Lower lobe of right lung (tissue), 2 donors: Measurements from ENCODE around the gene AKT3. TPM values are rescaled to one million over a fixed set of nuclear protein-coding genes. Genes with fewer than 3 reads are reported as not detected.

Experiments used
- ATAC-seq, 2 donors: fragments of 200-7000 bp; cut with Tn5 transposase; one replicate each; pipeline ENCODE4 v1.9.1; 2020 to 2022; ENCODE audit warnings: mild to moderate bottlenecking in 2 of 2, moderate library complexity in 2 of 2
- DNase-seq: peaks from one replicate; pipeline ENCODE4 v3.0.0-alpha.2; 2020
- H3K27ac ChIP-seq: fragments of 200-600 bp; one replicate; pipeline ENCODE4 v1.8.0; 2022
- H3K27me3 ChIP-seq: fragments of 200-600 bp; one replicate; pipeline ENCODE4 v1.8.0; 2022; ENCODE audit warnings: low read depth
- H3K36me3 ChIP-seq: fragments of 200-600 bp; one replicate; pipeline ENCODE4 v1.8.0; 2022; ENCODE audit warnings: mild to moderate bottlenecking
- H3K4me1 ChIP-seq: fragments of 200-600 bp; one replicate; pipeline ENCODE4 v1.8.0; 2022
- H3K4me3 ChIP-seq: fragments of 200-600 bp; one replicate; pipeline ENCODE4 v1.8.0; 2022; ENCODE audit warnings: mild to moderate bottlenecking
- H3K9me3 ChIP-seq: fragments of 200-600 bp; one replicate; pipeline ENCODE4 v1.8.0; 2022
- intact Hi-C: fragments of 100-400 bp; cut with DNase I; formaldehyde crosslinking; loops from one replicate; pipeline ENCODE4 v1.11.0; 2022
- total RNA-seq: library from RNA; stranded (reverse); fragmentation: NEBNext Ultra II Directional; extraction: Animal tissue kit (Norgen Biotek cat#: 25700); gene quantifications from one replicate; pipeline ENCODE4 v1.2.1, GENCODE V29; 2021
- TF ChIP-seq, protein P1 (sequence below): fragments of 200-600 bp; IDR thresholded peaks from one replicate; pipeline ENCODE4 v1.8.0; 2022; ENCODE audit warnings: antibody characterized with exemption, mild to moderate bottlenecking
- donor health status: DM: no; HTN: yes; CAD: no; lungs with severe emphysema.

Gene AKT3
- total RNA-seq, 1 donor from 2014 or later: 52.5 TPM

DNA sequence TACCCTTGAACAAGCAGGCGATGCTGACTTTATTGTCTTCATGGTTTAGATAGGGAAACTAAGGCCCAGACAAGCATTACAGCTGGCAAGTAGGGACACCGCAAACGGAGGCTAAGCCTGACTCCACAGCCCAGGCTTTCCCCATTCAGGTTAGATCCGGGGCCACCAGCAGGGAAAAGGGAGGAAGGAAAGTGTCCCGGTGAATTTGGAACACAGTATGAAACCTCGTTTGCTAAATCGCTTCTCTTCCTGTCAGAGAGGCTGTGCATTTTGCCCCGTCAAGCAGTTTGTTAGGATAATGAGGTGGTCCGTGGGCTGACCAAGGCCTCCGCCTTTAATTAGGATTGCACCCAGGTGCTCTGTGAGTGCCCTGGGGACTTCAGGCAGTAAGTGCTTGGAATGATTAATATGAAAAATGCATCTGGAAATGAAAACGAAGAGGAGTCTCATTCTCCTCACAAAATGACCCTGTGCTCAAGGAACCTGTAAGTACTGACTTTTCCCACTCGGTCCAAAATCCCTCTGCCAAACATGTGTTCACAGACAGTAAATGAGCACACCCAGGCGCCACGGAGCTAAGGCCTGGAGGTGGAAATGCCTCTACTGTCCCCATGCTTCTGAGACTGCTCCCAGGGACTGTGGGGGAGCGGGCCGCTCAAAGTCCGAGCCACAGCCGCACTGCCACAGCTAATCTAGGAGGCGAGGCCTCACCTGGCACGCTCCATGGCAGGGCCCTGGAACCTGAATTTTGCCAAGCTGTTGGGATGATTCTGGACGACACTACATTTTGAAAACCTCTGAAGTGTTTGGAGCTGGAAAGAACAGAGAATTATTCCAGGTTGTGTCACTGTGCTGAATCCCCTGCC, 360.1 kb downstream of the AKT3 start:
- Histone ChIP-seq H3K4me3 (no peak overlapping the region), H3K27me3 (no peaks in the 10 kb centered on the region), H3K36me3 (peaks cover 23% of the 10 kb centered on the region), H3K4me1 (peaks cover 14% of the 10 kb centered on the region), H3K27ac (peak overlapping the region; percentile 13), H3K9me3 (no peaks in the 10 kb centered on the region)
- intact Hi-C loops: no loop called here
- TF ChIP-seq, protein P1, sequence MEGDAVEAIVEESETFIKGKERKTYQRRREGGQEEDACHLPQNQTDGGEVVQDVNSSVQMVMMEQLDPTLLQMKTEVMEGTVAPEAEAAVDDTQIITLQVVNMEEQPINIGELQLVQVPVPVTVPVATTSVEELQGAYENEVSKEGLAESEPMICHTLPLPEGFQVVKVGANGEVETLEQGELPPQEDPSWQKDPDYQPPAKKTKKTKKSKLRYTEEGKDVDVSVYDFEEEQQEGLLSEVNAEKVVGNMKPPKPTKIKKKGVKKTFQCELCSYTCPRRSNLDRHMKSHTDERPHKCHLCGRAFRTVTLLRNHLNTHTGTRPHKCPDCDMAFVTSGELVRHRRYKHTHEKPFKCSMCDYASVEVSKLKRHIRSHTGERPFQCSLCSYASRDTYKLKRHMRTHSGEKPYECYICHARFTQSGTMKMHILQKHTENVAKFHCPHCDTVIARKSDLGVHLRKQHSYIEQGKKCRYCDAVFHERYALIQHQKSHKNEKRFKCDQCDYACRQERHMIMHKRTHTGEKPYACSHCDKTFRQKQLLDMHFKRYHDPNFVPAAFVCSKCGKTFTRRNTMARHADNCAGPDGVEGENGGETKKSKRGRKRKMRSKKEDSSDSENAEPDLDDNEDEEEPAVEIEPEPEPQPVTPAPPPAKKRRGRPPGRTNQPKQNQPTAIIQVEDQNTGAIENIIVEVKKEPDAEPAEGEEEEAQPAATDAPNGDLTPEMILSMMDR: no peak
- no peak for DNase-seq
- no peak for ATAC-seq

DNA sequence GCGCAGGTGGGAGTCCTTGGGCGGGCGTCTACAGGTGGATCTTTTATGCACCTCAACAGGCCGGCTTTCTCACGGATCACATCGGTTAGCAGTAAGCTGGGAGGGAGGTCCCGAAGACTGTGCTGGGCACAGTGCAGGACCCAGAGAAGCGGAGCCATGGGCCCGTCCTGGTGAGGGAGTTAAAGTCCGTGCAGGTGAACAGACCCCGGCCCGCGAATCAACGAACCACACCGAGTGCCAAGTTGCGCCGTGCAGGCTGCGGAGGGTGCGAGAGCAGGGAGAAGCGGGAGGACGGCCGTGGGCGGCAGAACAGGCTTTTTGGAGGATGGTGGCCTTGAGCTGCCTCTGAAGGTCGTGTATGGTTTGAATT, 360.9 kb downstream of the AKT3 start:
- H3K4me3 ChIP-seq: no peak overlapping the region
- DNase-seq: no peak
- peaks cover 14% of the 10 kb centered on the region for H3K4me1 ChIP-seq
- H3K27me3 ChIP-seq: no peaks in the 10 kb centered on the region
- intact Hi-C loops: no loop called here
- no peak for ATAC-seq
- peaks cover 23% of the 10 kb centered on the region for H3K36me3 ChIP-seq
- no peak overlapping the region for H3K27ac ChIP-seq
- TF ChIP-seq, protein P1: no peak
- H3K9me3 ChIP-seq: no peaks in the 10 kb centered on the region

DNA sequence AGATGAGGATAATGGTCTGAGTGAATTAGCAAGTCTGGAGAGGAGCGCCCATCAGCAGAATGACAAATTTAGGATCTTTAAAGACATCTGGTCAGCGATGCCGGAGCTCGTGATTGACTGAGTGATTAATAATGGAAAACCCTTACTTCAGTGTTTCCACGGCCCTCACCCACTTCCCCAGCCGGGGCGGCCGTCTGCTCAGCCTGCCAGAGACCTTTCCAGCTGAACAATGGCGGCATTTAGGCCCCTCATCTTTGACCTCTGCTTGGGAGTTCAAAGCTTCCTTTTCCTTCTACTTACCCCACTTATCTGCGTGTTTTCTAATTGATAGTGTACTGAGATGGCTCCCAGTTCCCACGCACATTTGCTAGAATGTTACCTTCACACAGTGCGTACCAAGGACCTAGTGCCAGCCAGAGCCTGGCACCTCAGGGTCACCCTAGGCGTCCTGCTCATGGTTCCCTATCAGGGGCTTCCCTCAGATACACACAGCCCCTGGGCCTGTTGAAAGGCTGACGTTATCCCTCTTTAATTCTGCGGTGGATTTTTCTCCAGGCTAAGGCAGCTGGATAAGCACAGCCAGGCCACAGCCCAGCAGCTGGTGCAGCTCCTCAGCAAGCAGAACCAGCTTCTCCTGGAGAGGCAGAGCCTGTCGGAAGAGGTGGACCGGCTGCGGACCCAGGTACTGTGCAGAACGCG, 361.4 kb downstream of the AKT3 start:
- H3K4me3 ChIP-seq: no peak overlapping the region
- intact Hi-C loops: no loop called here
- ATAC-seq (no peak), DNase-seq (no peak)
- no peaks in the 10 kb centered on the region for H3K27me3 ChIP-seq
- TF ChIP-seq, protein P1: no peak
- H3K9me3 ChIP-seq: no peaks in the 10 kb centered on the region
- peaks cover 23% of the 10 kb centered on the region for H3K36me3 ChIP-seq
- no peak overlapping the region for H3K27ac ChIP-seq
- peaks cover 11% of the 10 kb centered on the region for H3K4me1 ChIP-seq

DNA sequence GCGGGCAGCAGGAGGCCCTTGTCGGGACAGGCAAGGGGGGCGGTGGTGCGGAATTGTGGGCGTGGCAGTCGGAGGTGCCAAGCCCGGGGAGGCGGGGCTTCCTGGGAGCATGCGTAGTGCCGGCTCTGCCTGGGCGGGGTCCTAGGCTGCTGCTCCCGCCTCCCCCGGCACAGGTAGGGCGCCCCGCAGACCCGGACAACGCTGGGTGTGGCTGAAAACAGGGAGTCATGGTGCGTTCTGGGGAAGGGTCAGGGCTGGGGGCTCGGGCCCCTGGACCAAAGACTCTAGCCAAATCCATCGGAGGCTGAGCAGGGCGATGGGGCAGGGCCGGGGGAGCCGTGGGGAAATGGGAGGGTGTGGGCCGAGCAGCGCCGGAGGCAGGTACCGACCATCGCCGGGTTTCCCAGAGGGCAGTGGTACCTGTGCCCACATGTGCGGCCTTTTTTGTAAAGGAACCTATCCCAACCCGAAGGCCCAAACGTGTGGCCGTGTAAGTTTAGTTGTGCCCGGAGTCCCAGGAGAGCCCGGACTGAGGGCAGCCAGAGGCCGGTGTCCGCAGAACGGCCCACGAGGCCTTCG, 362.3 kb downstream of the AKT3 start:
- H3K4me1 ChIP-seq: peaks cover 12% of the 10 kb centered on the region
- TF ChIP-seq, protein P1: no peak
- no peak overlapping the region for H3K4me3 ChIP-seq
- H3K36me3 ChIP-seq: peaks cover 23% of the 10 kb centered on the region
- H3K27me3 ChIP-seq: no peaks in the 10 kb centered on the region
- ATAC-seq: peak; percentile 28 to 54
- no peaks in the 10 kb centered on the region for H3K9me3 ChIP-seq
- DNase-seq: no peak
- intact Hi-C loops: no loop called here
- H3K27ac ChIP-seq: no peak overlapping the region

DNA sequence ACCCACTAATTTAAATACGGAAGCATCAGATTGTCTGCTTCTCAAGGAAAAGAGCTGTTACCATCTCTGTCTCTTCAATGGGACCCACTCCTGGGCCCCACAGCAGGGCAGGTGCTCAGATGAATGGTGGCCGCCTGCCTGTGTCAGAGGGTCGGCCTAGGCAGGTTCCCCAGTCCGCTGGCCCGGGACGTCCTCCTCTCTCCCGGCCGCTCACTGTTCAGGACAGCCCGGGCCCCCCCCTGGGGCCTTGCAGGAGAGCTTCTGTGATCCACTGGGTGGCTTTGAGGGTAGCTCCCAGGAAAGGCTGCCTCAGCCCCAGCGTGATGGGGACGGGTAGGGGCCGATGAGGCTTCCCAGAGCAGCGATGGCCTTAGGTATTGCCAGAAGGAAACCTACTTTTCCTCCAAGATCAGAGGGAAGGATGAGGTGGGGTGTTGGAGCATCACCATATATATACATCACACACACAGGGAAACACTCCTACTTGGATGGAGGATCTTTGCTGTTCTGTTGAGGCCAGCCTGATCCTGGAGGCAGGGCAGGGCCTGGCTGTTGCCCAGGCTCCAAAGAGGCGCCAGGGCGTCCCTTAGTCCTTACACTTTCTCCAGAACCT, 362.9 kb downstream of the AKT3 start:
- no peaks in the 10 kb centered on the region for H3K9me3 ChIP-seq
- intact Hi-C loops: no loop called here
- no peak overlapping the region for H3K4me3 ChIP-seq
- no peak overlapping the region for H3K27ac ChIP-seq
- TF ChIP-seq, protein P1: no peak
- no peaks in the 10 kb centered on the region for H3K27me3 ChIP-seq
- H3K36me3 ChIP-seq: peaks cover 23% of the 10 kb centered on the region
- ATAC-seq: no peak
- no peak for DNase-seq
- H3K4me1 ChIP-seq: peaks cover 18% of the 10 kb centered on the region
